ENCODE measurements around the gene CIITA. TPM values are rescaled to one million over a fixed set of nuclear protein-coding genes. Genes with fewer than 3 reads are reported as not detected.

The CIITA gene
- total RNA-seq, 1 donor from 2014 or later, result 0.20 TPM

DNA sequence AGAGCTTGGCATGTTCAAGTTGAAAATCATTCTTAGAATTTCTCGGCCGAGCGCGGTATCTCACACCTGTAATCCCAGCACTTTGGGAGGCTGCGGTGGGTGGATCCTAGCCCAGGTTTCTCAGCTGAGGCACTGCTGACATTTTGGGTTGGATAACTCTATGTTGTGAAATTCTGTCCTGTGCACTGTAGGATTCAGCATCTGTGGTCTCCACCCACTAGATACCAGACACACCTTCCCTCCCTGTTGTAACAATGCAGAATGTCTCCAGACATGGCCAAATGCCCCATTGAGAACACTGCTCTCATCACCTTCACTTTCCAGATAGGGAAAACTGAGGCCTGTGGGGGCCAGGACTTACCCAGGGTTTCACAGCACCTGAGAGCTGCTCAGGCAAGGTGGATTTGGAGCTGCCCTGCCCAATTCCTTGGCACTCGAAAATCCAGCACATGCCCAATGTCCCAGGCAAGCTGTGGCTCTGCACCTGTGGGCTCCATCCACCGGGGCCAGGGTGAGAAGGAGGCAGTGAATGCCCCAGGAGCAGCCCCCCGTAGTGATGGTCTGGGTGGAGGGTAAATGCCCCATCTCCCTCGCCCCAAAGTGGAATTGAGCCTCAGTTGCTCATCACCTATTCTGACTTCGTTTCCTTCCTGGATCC is 38.3 kb upstream of the CIITA start:
- H3K27ac Mint-ChIP-seq, result no peak overlapping the region
- peaks cover 4% of the 10 kb centered on the region for H3K9me3 Mint-ChIP-seq
- H3K27me3 Mint-ChIP-seq (ENCODE audit: low read depth), result peaks cover 44% of the 10 kb centered on the region
- no peak for DNase-seq (ENCODE audit: low spot score in 2 of 2, unreplicated experiment in 2 of 2)
- H3K4me3 Mint-ChIP-seq, result no peak overlapping the region
- no peaks in the 10 kb centered on the region for H3K36me3 Mint-ChIP-seq
- no peaks in the 10 kb centered on the region for H3K4me1 Mint-ChIP-seq
- TF ChIP-seq CTCF (IDR thresholded peaks at IDR 0.05; ENCODE audit: unreplicated experiment), result no peak

DNA sequence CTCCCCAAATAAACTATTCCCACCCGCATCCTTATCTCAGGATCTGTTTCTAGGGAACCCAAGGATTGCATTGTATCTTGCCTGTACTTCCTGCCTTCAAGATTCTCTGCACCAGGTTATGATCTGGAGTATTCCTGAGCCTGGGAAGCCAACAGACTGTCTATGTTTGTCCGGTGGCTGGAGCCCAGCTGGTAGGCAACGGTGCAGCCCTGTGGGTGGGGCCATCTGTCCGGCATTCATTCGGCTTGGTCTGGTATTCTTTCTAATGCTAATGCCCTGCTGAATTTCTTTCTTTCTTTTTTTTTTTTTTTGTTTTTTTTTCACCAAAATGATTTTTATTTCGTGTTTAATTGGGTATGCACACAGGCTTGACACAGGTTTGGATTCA is 37.7 kb upstream of the CIITA start:
- no peaks in the 10 kb centered on the region for H3K4me1 Mint-ChIP-seq
- no peak overlapping the region for H3K27ac Mint-ChIP-seq
- H3K9me3 Mint-ChIP-seq, result peaks cover 4% of the 10 kb centered on the region

DNA sequence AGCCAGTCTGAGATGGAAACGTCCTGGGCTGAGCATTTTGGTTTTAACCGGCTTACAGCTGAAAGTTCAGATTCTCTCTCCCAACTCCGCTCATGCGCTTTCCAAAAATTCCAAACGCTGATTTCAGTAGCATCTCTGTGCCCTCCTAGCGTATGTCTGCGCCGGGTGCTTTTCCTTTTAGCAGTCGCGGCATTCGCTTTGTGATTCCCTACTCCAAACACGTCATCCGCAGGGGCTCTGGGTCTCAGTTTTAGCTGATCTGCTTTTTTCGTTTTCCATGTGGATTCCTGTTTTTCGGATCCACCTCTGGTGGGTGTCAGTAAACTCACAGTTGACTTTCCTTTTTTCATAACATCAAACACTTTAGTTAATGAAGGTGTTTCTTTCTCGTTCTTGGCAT is 36.3 kb upstream of the CIITA start:
- Mint-ChIP-seq H3K27ac (no peak overlapping the region), H3K36me3 (no peaks in the 10 kb centered on the region), H3K27me3 (ENCODE audit: low read depth) (peaks cover 44% of the 10 kb centered on the region), H3K9me3 (peaks cover 4% of the 10 kb centered on the region), H3K4me3 (no peak overlapping the region), H3K4me1 (no peaks in the 10 kb centered on the region)
- TF ChIP-seq CTCF (IDR thresholded peaks at IDR 0.05; ENCODE audit: unreplicated experiment), result no peak
- no peak for DNase-seq (ENCODE audit: low spot score in 2 of 2, unreplicated experiment in 2 of 2)

More for the DNA sequence above, 37.7 kb upstream of the CIITA start:
- Mint-ChIP-seq H3K36me3 (no peaks in the 10 kb centered on the region), H3K27me3 (ENCODE audit: low read depth) (peaks cover 42% of the 10 kb centered on the region), H3K4me3 (no peak overlapping the region)
- DNase-seq (ENCODE audit: low spot score in 2 of 2, unreplicated experiment in 2 of 2), result no peak
- TF ChIP-seq CTCF (IDR thresholded peaks at IDR 0.05; ENCODE audit: unreplicated experiment), result no peak

DNA sequence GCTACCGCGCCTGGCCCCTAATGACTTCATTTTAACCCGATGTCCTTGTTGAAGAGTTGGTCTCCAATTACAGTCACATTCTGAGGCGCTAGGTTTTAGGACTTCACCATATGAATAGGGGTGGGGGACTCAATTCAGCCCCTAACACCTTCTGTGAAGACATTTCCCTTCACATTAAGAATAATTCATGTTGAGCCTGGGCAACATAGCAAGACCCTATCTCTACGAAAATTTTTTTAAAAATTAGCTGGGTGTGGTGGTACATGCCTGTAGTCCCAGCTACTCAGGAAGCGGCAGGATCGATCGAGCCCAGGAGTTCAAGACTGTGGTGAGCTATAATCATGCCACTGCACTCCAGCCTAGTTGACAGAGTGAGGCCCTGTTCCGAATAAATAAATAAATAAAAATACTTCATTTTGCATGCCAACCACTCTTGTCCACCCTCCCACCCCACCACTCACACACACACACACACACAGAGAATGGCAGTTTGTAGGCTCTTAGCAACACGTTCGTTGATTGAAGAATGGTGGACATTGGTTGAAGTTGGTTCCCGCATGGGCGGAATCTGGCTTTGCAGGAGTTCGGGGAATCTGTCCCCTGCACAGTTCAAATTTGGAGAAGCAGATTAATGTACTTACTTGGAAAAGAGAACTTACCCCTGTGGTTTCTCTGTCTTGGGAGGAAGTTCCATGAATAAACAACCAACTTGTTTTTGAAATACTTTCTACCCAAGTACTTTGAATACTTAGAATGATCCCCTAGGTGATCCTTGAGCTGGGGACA is 30.6 kb upstream of the CIITA start:
- H3K9me3 Mint-ChIP-seq, result no peaks in the 10 kb centered on the region
- H3K36me3 Mint-ChIP-seq, result no peaks in the 10 kb centered on the region
- peaks cover 37% of the 10 kb centered on the region for H3K27me3 Mint-ChIP-seq (ENCODE audit: low read depth)
- no peak for TF ChIP-seq CTCF (IDR thresholded peaks at IDR 0.05; ENCODE audit: unreplicated experiment)
- H3K27ac Mint-ChIP-seq, result no peak overlapping the region
- no peak for DNase-seq (ENCODE audit: low spot score in 2 of 2, unreplicated experiment in 2 of 2)
- no peaks in the 10 kb centered on the region for H3K4me1 Mint-ChIP-seq
- H3K4me3 Mint-ChIP-seq, result no peak overlapping the region

GRCh38 chr16:10847176-10847575 is 29.8 kb upstream of the CIITA start:
- Mint-ChIP-seq H3K4me3 (no peak overlapping the region), H3K27me3 (ENCODE audit: low read depth) (peaks cover 35% of the 10 kb centered on the region), H3K9me3 (no peaks in the 10 kb centered on the region), H3K4me1 (no peaks in the 10 kb centered on the region), H3K36me3 (no peaks in the 10 kb centered on the region), H3K27ac (no peak overlapping the region)
- TF ChIP-seq CTCF (IDR thresholded peaks at IDR 0.05; ENCODE audit: unreplicated experiment), result no peak
- no peak for DNase-seq (ENCODE audit: low spot score in 2 of 2, unreplicated experiment in 2 of 2)

Measured in mesothelial cell of epicardium (in vitro differentiated cells).